Trophoblast cell (in vitro differentiated cells and primary cell): ENCODE results near the gene TENM3.

ENCODE experiments used
- DNase-seq, 2 donors: peaks; one replicate each; pipeline ENCODE4 v3.0.0-alpha.2; 2016
- H2AFZ ChIP-seq: 2 replicates; pipeline ENCODE4 v1.6.1; 2013; ENCODE audit warnings: low read length, moderate library complexity, mild to moderate bottlenecking; ENCODE audit not compliant: insufficient read depth, poor library complexity
- H2AK5ac ChIP-seq: 2 replicates; pipeline ENCODE4 v1.6.1; 2013; ENCODE audit warnings: mild to moderate bottlenecking, low read length
- H2BK120ac ChIP-seq: 2 replicates; pipeline ENCODE4 v1.6.1; 2013; ENCODE audit warnings: low read length, mild to moderate bottlenecking, moderate library complexity; ENCODE audit not compliant: insufficient read depth, poor library complexity
- H2BK12ac ChIP-seq: 2 replicates; pipeline ENCODE4 v1.6.1; 2013; ENCODE audit warnings: mild to moderate bottlenecking, low read length, moderate library complexity
- H2BK5ac ChIP-seq: 2 replicates; pipeline ENCODE4 v1.6.1; 2013; ENCODE audit warnings: low read length, low read depth, moderate library complexity, mild to moderate bottlenecking; ENCODE audit not compliant: poor library complexity
- H3K14ac ChIP-seq: 2 replicates; pipeline ENCODE4 v1.6.1; 2013; ENCODE audit warnings: mild to moderate bottlenecking, low read length
- H3K18ac ChIP-seq: 2 replicates; pipeline ENCODE4 v1.6.1; 2013; ENCODE audit warnings: mild to moderate bottlenecking, low read length
- H3K23ac ChIP-seq: 2 replicates; pipeline ENCODE4 v1.6.1; 2013; ENCODE audit warnings: low read length
- H3K27ac ChIP-seq: 2 replicates; pipeline ENCODE4 v1.5.1; 2013; ENCODE audit warnings: low read depth, mild to moderate bottlenecking, inconsistent platforms, low read length, moderate library complexity
- H3K27me3 ChIP-seq: 2 replicates; pipeline ENCODE4 v1.6.1; 2013; ENCODE audit warnings: inconsistent platforms, mild to moderate bottlenecking, low read length, moderate library complexity; ENCODE audit not compliant: insufficient read depth
- H3K36me3 ChIP-seq, 2 experiments: 1 replicate in 1 of 2; 2 replicates in 1 of 2; pipeline ENCODE4 v1.6.1; 2013; ENCODE audit warnings: low read length in 2 of 2, mild to moderate bottlenecking in 2 of 2, moderate library complexity in 1 of 2; ENCODE audit not compliant: insufficient read depth in 2 of 2, control insufficient read depth in 1 of 2
- H3K4ac ChIP-seq: 2 replicates; pipeline ENCODE4 v1.6.1; 2013; ENCODE audit warnings: low read depth, mild to moderate bottlenecking, low read length, moderate library complexity
- H3K4me1 ChIP-seq, 2 experiments: 1 replicate in 1 of 2; 2 replicates in 1 of 2; pipeline ENCODE4 v1.6.1; 2013; ENCODE audit warnings: low read length in 2 of 2, mild to moderate bottlenecking in 2 of 2, moderate library complexity in 1 of 2; ENCODE audit not compliant: insufficient read depth in 2 of 2, control insufficient read depth in 1 of 2
- H3K4me2 ChIP-seq: 2 replicates; pipeline ENCODE4 v1.6.1; 2013; ENCODE audit warnings: inconsistent platforms, mild to moderate bottlenecking, low read length, moderate library complexity
- H3K4me3 ChIP-seq: 2 replicates; pipeline ENCODE4 v1.5.1; 2013; ENCODE audit warnings: mild to moderate bottlenecking, low read depth, low read length, inconsistent platforms
- H3K79me1 ChIP-seq: one replicate; pipeline ENCODE4 v1.6.1; 2013; ENCODE audit warnings: low read length
- H3K79me2 ChIP-seq: 2 replicates; pipeline ENCODE4 v1.6.1; 2013; ENCODE audit warnings: low read length, mild to moderate bottlenecking; ENCODE audit not compliant: control insufficient read depth, insufficient read depth, poor library complexity
- H3K9ac ChIP-seq: 2 replicates; pipeline ENCODE4 v1.6.1; 2013; ENCODE audit warnings: mild to moderate bottlenecking, low read length
- H3K9me3 ChIP-seq: 2 replicates; pipeline ENCODE4 v1.6.1; 2013; ENCODE audit warnings: low read depth, mild to moderate bottlenecking, control low read depth, inconsistent platforms, low read length; ENCODE audit not compliant: insufficient read depth
- H4K12ac ChIP-seq: 2 replicates; pipeline ENCODE4 v1.6.1; 2013; ENCODE audit warnings: low read depth, mild to moderate bottlenecking, low read length, moderate library complexity
- H4K8ac ChIP-seq: 2 replicates; pipeline ENCODE4 v1.6.1; 2013; ENCODE audit warnings: low read depth, mild to moderate bottlenecking, low read length, moderate library complexity
- H4K91ac ChIP-seq: one replicate; pipeline ENCODE4 v1.6.1; 2013; ENCODE audit warnings: low read depth, mild to moderate bottlenecking, low read length, moderate library complexity
- WGBS: extraction: QIAGEN DNeasy Blood & Tissue Kit; methylation state at CpG from one replicate; pipeline ENCODE4 v1.1.7; 2013; ENCODE audit warnings: missing lambda C conversion rate; ENCODE audit not compliant: insufficient read length, insufficient coverage; ENCODE audit errors: extremely low coverage; 5-methylcytosine and 5-hydroxymethylcytosine counted together

Gene TENM3

DNA sequence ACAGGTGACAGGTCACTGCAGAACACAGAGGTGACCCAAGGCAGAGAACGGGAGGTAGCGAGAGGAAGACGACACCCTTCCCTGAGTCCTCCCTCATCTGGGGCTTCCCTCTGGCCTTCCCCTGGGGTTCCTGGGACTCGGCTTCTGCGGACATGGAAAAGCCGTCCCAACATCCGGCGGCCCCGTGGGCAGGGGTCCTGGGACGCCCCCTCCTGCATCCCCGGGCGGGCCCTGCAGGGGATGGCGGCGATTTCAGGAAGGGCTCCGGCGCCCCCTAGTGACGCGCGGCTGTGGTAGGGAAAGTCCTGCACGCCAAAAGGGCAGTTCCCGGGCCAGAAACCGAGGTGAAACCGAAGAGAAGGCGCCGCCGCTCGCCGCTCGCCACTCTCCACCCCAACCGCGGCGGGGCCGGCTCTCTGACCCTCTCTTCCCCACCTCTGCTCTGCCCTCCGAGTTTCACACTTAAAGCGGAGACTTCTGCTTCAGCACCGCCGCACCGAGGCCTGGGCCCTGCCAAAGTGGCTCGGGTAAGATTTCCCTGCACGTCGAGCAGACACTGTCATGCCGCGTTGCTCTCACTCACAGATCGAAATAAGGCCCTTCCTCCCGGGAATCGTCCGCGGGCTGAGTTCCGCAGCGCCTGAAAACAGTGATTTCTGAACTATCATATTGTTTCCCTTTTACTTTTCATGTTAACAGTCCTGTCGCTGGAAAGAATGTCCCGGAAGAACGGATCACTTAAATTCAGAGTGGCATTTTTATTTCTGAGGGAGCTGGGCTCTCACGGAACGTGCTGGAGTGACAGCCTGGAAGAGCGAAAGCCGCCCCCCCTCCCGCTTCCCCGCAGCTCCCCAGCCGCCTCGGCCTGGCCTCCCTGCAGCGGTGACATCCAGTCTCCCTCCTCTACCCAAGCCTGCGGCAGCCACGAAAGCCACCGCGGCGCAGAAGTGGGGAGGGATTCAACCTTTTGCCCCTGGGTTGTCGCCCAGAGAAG lies 563.4 kb downstream of the TENM3 start:
- Histone ChIP-seq H2BK5ac (no peak overlapping the region), H4K8ac (peak overlapping the region; percentile 52), H2BK120ac (peak overlapping the region; percentile 55), H2BK12ac (no peak overlapping the region), H2AFZ (peak overlapping the region; percentile 61), H3K9me3 (peaks cover 9% of the 10 kb centered on the region), H4K12ac (peak overlapping the region; percentile 6), H3K14ac (peak overlapping the region; percentile 47), H3K9ac (peak overlapping the region; percentile 50), H3K4ac (no peak overlapping the region), H3K18ac (peak overlapping the region; percentile 23), H3K27ac (peak overlapping the region; percentile 12), H3K79me2 (no peaks in the 10 kb centered on the region), H2AK5ac (no peak overlapping the region), H3K4me1 (peaks cover 0 to 4% of the 10 kb centered on the region in 2 experiments), H3K4me2 (peak overlapping the region; percentile 77), H3K36me3 (peaks cover 2 to 4% of the 10 kb centered on the region in 2 experiments), H3K27me3 (no peaks in the 10 kb centered on the region), H4K91ac (peak overlapping the region; percentile 25), H3K79me1 (no peaks in the 10 kb centered on the region), H3K4me3 (peak overlapping the region; percentile 72), H3K23ac (no peak overlapping the region)
- DNase-seq, result peak; percentile 41 to 76
- no CpG with 5 or more reads among the region's 68 CpGs for WGBS

GRCh38 chr4:182807346-182807745 lies 564.1 kb downstream of the TENM3 start:
- no CpG with 5 or more reads among the region's 12 CpGs for WGBS
- no peak overlapping the region for H2BK12ac ChIP-seq
- H4K8ac ChIP-seq, result no peak overlapping the region

GRCh38 chr4:182807767-182808548 lies 564.8 kb downstream of the TENM3 start:
- Histone ChIP-seq H3K9me3 (peaks cover 9% of the 10 kb centered on the region), H3K27me3 (no peaks in the 10 kb centered on the region), H3K9ac (no peak overlapping the region), H4K12ac (no peak overlapping the region), H3K79me2 (no peaks in the 10 kb centered on the region), H2AFZ (no peak overlapping the region), H3K36me3 (peaks cover 0 to 2% of the 10 kb centered on the region in 2 experiments), H3K18ac (no peak overlapping the region), H4K91ac (no peak overlapping the region), H2BK12ac (no peak overlapping the region), H3K4me1 (peaks cover 0 to 4% of the 10 kb centered on the region in 2 experiments), H3K23ac (peak overlapping the region; percentile 76), H3K4me2 (no peak overlapping the region), H3K4ac (no peak overlapping the region), H2BK120ac (no peak overlapping the region), H2BK5ac (no peak overlapping the region), H3K14ac (no peak overlapping the region), H3K27ac (no peak overlapping the region), H3K4me3 (peak overlapping the region; percentile 46), H2AK5ac (no peak overlapping the region), H4K8ac (no peak overlapping the region), H3K79me1 (no peaks in the 10 kb centered on the region)
- DNase-seq, result no peak
- WGBS, result no CpG with 5 or more reads among the region's 45 CpGs

More at GRCh38 chr4:182807346-182807745, 564.1 kb downstream of the TENM3 start:
- no peak overlapping the region for H3K23ac ChIP-seq
- H3K36me3 ChIP-seq, result peaks cover 0 to 2% of the 10 kb centered on the region in 2 experiments
- no peak overlapping the region for H3K27ac ChIP-seq
- H2AK5ac ChIP-seq, result no peak overlapping the region
- peaks cover 0 to 4% of the 10 kb centered on the region in 2 experiments for H3K4me1 ChIP-seq
- H3K4ac ChIP-seq, result no peak overlapping the region
- H3K4me2 ChIP-seq, result peak overlapping the region; percentile 77
- peak overlapping the region; percentile 21 for H4K12ac ChIP-seq
- H2BK5ac ChIP-seq, result no peak overlapping the region
- DNase-seq, result no peak
- H2AFZ ChIP-seq, result no peak overlapping the region
- H3K9me3 ChIP-seq, result peaks cover 9% of the 10 kb centered on the region
- H3K4me3 ChIP-seq, result no peak overlapping the region
- no peak overlapping the region for H3K14ac ChIP-seq
- no peaks in the 10 kb centered on the region for H3K79me2 ChIP-seq
- no peak overlapping the region for H3K18ac ChIP-seq
- no peak overlapping the region for H3K9ac ChIP-seq
- no peak overlapping the region for H4K91ac ChIP-seq
- no peaks in the 10 kb centered on the region for H3K79me1 ChIP-seq
- no peak overlapping the region for H2BK120ac ChIP-seq
- no peaks in the 10 kb centered on the region for H3K27me3 ChIP-seq

DNA sequence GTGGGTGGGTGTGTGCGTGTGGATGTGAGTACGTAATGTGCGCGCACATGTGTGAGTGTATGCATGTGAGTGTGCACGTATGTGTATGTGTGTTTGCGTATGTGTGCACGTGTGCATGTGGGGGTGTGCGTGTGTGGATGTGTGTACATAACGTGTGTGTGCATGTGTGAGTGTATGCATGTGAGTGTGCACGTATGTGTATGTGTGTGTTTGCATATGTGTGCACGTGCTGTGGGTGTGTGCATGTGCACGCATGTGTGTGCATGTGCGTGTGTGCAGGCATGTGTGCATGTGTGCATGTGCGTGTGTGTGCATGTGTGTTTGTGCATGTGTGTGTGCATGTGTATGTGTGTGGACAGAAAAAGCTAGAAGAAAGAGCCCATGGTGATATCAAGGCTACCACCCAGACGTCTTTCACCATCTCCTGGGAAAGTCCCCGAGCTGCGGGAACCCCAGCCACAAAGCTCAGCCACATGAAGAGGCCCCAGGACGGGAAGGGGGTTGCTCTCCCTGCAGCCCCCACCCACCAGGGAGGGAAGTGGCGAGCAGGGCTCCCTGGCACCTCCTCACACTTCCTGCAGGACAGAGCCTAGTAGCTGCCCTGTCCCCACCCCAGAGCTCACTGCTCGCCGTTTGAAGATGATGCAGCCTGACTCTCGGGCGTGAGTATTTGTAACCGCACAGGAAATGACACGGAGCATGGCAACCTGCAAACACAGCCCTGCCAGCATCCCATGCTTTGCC lies 565.6 kb downstream of the TENM3 start:
- peaks cover 13% of the 10 kb centered on the region for H3K9me3 ChIP-seq
- peak overlapping the region; percentile 76 for H3K23ac ChIP-seq
- no peak overlapping the region for H4K91ac ChIP-seq
- no peak overlapping the region for H3K4ac ChIP-seq
- H3K4me1 ChIP-seq, result peaks cover 0 to 4% of the 10 kb centered on the region in 2 experiments
- peaks cover 0 to 2% of the 10 kb centered on the region in 2 experiments for H3K36me3 ChIP-seq
- peak overlapping the region; percentile 46 for H3K4me3 ChIP-seq
- no peaks in the 10 kb centered on the region for H3K79me1 ChIP-seq
- H3K9ac ChIP-seq, result no peak overlapping the region
- no peak overlapping the region for H2AFZ ChIP-seq
- H2BK120ac ChIP-seq, result no peak overlapping the region
- WGBS, result no CpG with 5 or more reads among the region's 25 CpGs
- H4K8ac ChIP-seq, result no peak overlapping the region
- H3K27me3 ChIP-seq, result no peaks in the 10 kb centered on the region
- H2BK12ac ChIP-seq, result no peak overlapping the region
- H2BK5ac ChIP-seq, result no peak overlapping the region
- H3K27ac ChIP-seq, result no peak overlapping the region
- H3K14ac ChIP-seq, result no peak overlapping the region
- H2AK5ac ChIP-seq, result no peak overlapping the region
- H3K79me2 ChIP-seq, result no peaks in the 10 kb centered on the region
- H3K4me2 ChIP-seq, result no peak overlapping the region
- no peak overlapping the region for H4K12ac ChIP-seq
- DNase-seq, result no peak
- no peak overlapping the region for H3K18ac ChIP-seq
